OCI-LY3 (cell line): ENCODE measurements around the gene EFNA1.

Experiments
- CTCF ChIP-seq: fragments of 200-600, 300-600 bp; sonication (generic); IDR thresholded peaks from 2 replicates; pipeline ENCODE4 v1.5.1; 2014; ENCODE audit warnings: antibody characterized with exemption, low read length, low read depth
- EZH2phosphoT487 ChIP-seq: fragments of 200-600 bp; shearing (Covaris generic); IDR thresholded peaks from 2 replicates; pipeline ENCODE4 v1.6.1; 2018; ENCODE audit warnings: antibody characterized with exemption, mixed run types, low read depth

GRCh38 chr1:155086856-155087535, 40.7 kb upstream of the EFNA1 start:
- TF ChIP-seq CTCF, result peak; percentile 46
- TF ChIP-seq EZH2phosphoT487, result no peak
